ENCODE measurements around the gene PLTP. TPM values are rescaled to one million over a fixed set of nuclear protein-coding genes. Genes with fewer than 3 reads are reported as not detected.
A peak's percentile ranks its signal among the peaks of the same experiment; 100 is the strongest.

The PLTP gene
- total RNA-seq, 4 donors from 2014 or later = 74.7 to 713 (median 134) TPM

- no peak overlapping the region for H3K4me3 ChIP-seq
- DNase-seq (ENCODE audit: low spot score in 2 of 2) = no peak
- WGBS, 2 donors = 82 to 92% methylated on average over 9 of the region's 9 CpGs
- H3K36me3 ChIP-seq = peaks cover 0 to 71% (median 3%) of the 10 kb centered on the region in 3 donors
- TF ChIP-seq EP300 (IDR thresholded peaks at IDR 0.05) = no peak
- TF ChIP-seq CTCF (IDR thresholded peaks at IDR 0.05) = no peak
- peaks cover 0 to 56% (median 14%) of the 10 kb centered on the region in 4 donors for H3K4me1 ChIP-seq
- no peak overlapping the region for H3K27ac ChIP-seq
- no peaks in the 10 kb centered on the region for H3K9me3 ChIP-seq
- no peaks in the 10 kb centered on the region for H3K27me3 ChIP-seq
Observed at GRCh38 chr20:45883100-45883469, 28.9 kb downstream of the PLTP start.

- Histone ChIP-seq H3K4me3 (no peak overlapping the region), H3K4me1 (peaks cover 0 to 56% (median 14%) of the 10 kb centered on the region in 4 donors), H3K36me3 (peaks cover 0 to 73% (median 3%) of the 10 kb centered on the region in 3 donors), H3K27me3 (no peaks in the 10 kb centered on the region), H3K9me3 (no peaks in the 10 kb centered on the region), H3K27ac (no peak overlapping the region)
- 69 to 78% methylated on average over 4 of the region's 4 CpGs for WGBS, 2 donors
- TF ChIP-seq EP300 (IDR thresholded peaks at IDR 0.05) (no peak), CTCF (IDR thresholded peaks at IDR 0.05) (no peak)
- no peak for DNase-seq (ENCODE audit: low spot score in 2 of 2)
Observed at GRCh38 chr20:45882469-45883099, 29.4 kb downstream of the PLTP start.

GRCh38 chr20:45880988-45881788 lies 30.8 kb downstream of the PLTP start, which contains the start of gene ZSWIM1:
ZSWIM1 (plus strand) TSS chr20:45881227; CDS start chr20:45882593, 1,366 bp downstream.
- Histone ChIP-seq H3K4me3 (peak within 1 kb of the TSS; percentile 41 to 76 (median 51)), H3K27ac (peak within 1 kb of the TSS; percentile 73 to 93 (median 82)), H3K9me3 (no peaks in the 10 kb centered on the region), H3K36me3 (peaks cover 0 to 70% (median 3%) of the 10 kb centered on the region in 3 donors), H3K27me3 (no peaks in the 10 kb centered on the region), H3K4me1 (peaks cover 0 to 56% (median 14%) of the 10 kb centered on the region in 4 donors)
- DNase-seq (ENCODE audit: low spot score in 2 of 2) = peak; percentile 100
- WGBS, 2 donors = 1% methylated on average over 23 of the region's 23 CpGs
- TF ChIP-seq POLR2A (IDR thresholded peaks at IDR 0.05) = peak; percentile 23 to 67
- peak in 1 of 2 donors; percentile 91 for TF ChIP-seq EP300 (IDR thresholded peaks at IDR 0.05)
- peak in 1 of 5 experiments; percentile 33 for TF ChIP-seq CTCF (IDR thresholded peaks at IDR 0.05)

- Histone ChIP-seq H3K27me3 (no peaks in the 10 kb centered on the region), H3K4me3 (no peak overlapping the region), H3K36me3 (peaks cover 0 to 42% (median 0%) of the 10 kb centered on the region in 3 donors), H3K9me3 (no peaks in the 10 kb centered on the region), H3K4me1 (peaks cover 0 to 36% (median 9%) of the 10 kb centered on the region in 4 donors), H3K27ac (peak overlapping the region in 1 of 4 donors; percentile 41)
- DNase-seq (ENCODE audit: low spot score in 2 of 2) = no peak
- WGBS, 2 donors = 52 to 72% methylated on average over 3 to 13 of the region's 13 CpGs
- TF ChIP-seq POLR2A (IDR thresholded peaks at IDR 0.05) = no peak
- TF ChIP-seq EP300 (IDR thresholded peaks at IDR 0.05) = no peak
- no peak for TF ChIP-seq CTCF (IDR thresholded peaks at IDR 0.05)
Observed at GRCh38 chr20:45878076-45878761, 33.7 kb downstream of the PLTP start.
